GM06990 (cell line): ENCODE measurements around the gene FOXA2.

Source experiments
- DNase-seq: peaks from one replicate; pipeline ENCODE4 v3.0.0-alpha.2; 2011; ENCODE audit not compliant: insufficient read length; ENCODE audit errors: extremely low read depth
- H3K27me3 ChIP-seq: replicated peaks from 2 replicates; pipeline ENCODE4 v1.6.0; 2011; ENCODE audit warnings: low read length; ENCODE audit not compliant: control insufficient read depth, insufficient read depth
- H3K36me3 ChIP-seq: 2 replicates; pipeline ENCODE4 v1.5.1; 2011; ENCODE audit warnings: low read length; ENCODE audit not compliant: control insufficient read depth, insufficient read depth
- H3K4me3 ChIP-seq: replicated peaks from 2 replicates; pipeline ENCODE4 v1.5.1; 2011; ENCODE audit warnings: low read depth, mild to moderate bottlenecking, control low read depth, low read length
- CTCF ChIP-seq: IDR thresholded peaks from 2 replicates; pipeline ENCODE4 v1.5.1; 2011; ENCODE audit warnings: low read length, control low read depth, mild to moderate bottlenecking, inconsistent platforms; ENCODE audit not compliant: insufficient read depth, poor library complexity, severe bottlenecking

The FOXA2 gene

GRCh38 chr20:22568872-22569344 is 15.5 kb downstream of the FOXA2 start:
- Histone ChIP-seq H3K36me3 (no peaks in the 10 kb centered on the region), H3K4me3 (no peak overlapping the region), H3K27me3 (no peaks in the 10 kb centered on the region; the same call in none of the 2 replicates)
- no peak for DNase-seq
- TF ChIP-seq CTCF = no peak

DNA sequence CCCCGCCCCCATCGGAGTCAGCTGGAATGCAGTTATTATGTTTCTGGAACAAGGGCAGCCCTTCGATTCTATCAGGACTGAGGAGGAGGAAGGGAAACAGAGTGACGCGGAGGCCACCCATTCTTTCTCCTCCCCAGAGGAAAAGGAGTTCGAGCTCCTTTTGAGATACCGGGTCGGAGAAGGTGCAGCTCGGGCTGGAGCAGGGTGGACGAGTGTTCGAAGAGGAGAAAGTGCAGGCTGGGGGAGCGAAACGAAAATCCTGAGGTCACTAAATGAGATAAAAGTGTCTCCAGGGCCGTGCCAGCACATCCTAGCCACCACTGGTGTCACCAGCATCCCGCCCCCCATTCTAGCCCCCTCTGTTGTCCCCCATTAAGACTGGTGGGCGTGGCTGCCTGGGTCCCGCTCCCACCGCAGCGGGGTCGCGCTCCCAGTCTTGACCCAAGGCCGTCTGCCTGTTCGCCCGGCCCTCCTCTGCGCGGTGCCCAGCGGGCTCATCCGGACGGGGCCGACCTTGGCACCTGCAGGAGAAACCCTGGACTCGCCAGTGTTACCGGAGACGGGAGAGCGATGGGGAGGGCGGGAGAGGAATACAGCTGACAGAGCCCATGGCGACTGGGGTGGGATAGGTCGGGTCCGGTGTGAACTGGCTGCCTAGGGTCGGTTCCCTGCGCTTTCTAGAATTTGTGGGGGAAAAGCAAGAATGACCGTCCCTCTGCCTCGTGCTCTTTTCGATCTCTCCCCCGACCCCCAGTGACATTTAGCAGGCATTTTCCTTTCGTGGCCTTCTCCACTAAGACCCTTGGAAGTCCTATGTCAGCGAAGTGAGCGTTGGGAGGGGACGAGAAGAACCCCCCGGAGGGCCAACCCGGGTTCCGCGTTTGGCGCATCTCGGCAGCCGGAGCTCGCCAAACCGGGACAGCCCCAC is 16.2 kb downstream of the FOXA2 start:
- Histone ChIP-seq H3K27me3 (no peaks in the 10 kb centered on the region; the same call in none of the 2 replicates), H3K4me3 (no peak overlapping the region), H3K36me3 (no peaks in the 10 kb centered on the region)
- TF ChIP-seq CTCF = no peak
- DNase-seq = no peak

- no peak for TF ChIP-seq CTCF
- DNase-seq = no peak
- H3K27me3 ChIP-seq = no peaks in the 10 kb centered on the region; the same call in none of the 2 replicates
- no peak overlapping the region for H3K4me3 ChIP-seq
- no peaks in the 10 kb centered on the region for H3K36me3 ChIP-seq
Measured at GRCh38 chr20:22566876-22567658, 17.3 kb downstream of the FOXA2 start.

- H3K36me3 ChIP-seq = no peaks in the 10 kb centered on the region
- no peak for TF ChIP-seq CTCF
- H3K27me3 ChIP-seq = no peaks in the 10 kb centered on the region; the same call in none of the 2 replicates
- DNase-seq = no peak
- no peak overlapping the region for H3K4me3 ChIP-seq
Measured at GRCh38 chr20:22563062-22563965, 21.1 kb downstream of the FOXA2 start.

DNA sequence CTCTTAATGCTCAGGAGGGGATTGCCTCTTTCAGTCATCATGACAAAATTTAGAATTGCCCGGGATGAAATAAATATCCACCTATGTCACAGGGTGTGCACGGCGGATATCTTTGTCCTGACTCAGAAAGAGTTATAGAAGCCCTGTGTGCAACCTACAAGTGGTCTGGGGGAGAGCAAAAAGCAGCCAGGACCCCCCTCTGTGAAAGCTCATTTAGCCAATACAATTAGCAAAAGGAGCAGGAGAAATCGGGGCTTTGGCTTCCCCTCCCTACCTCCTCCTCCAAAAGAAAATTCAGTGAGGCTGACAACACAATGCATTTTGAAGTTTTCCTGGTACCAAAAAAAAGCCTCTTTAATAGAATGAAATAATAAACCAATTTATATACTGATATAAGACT is 21.8 kb downstream of the FOXA2 start:
- DNase-seq = no peak
- no peak for TF ChIP-seq CTCF
- no peak overlapping the region for H3K4me3 ChIP-seq
- H3K27me3 ChIP-seq = no peaks in the 10 kb centered on the region; the same call in none of the 2 replicates
- H3K36me3 ChIP-seq = no peaks in the 10 kb centered on the region
